ENCODE data around the gene ASAP3.

- TF ChIP-seq, protein P1, sequence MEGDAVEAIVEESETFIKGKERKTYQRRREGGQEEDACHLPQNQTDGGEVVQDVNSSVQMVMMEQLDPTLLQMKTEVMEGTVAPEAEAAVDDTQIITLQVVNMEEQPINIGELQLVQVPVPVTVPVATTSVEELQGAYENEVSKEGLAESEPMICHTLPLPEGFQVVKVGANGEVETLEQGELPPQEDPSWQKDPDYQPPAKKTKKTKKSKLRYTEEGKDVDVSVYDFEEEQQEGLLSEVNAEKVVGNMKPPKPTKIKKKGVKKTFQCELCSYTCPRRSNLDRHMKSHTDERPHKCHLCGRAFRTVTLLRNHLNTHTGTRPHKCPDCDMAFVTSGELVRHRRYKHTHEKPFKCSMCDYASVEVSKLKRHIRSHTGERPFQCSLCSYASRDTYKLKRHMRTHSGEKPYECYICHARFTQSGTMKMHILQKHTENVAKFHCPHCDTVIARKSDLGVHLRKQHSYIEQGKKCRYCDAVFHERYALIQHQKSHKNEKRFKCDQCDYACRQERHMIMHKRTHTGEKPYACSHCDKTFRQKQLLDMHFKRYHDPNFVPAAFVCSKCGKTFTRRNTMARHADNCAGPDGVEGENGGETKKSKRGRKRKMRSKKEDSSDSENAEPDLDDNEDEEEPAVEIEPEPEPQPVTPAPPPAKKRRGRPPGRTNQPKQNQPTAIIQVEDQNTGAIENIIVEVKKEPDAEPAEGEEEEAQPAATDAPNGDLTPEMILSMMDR (IDR thresholded peaks at IDR 0.05 in 8 of 11, conservative IDR thresholded peaks at IDR 0.05 in 3 of 11): no peak
- TF ChIP-seq POLR2AphosphoS5 (IDR thresholded peaks at IDR 0.05): no peak
These were observed 86.1 kb downstream of the ASAP3 start for GRCh38 chr1:23397908-23398307.
